GM18907 (cell line): ENCODE data around the gene XXYLT1.

Experiments
- ATAC-seq: cut with Tn5 transposase; IDR thresholded peaks from one replicate; pipeline ENCODE4 v1.9.1; 2021; ENCODE audit warnings: mild to moderate bottlenecking, moderate library complexity; ENCODE audit not compliant: unreplicated experiment

Gene XXYLT1

GRCh38 chr3:195268576-195269309, 2.2 kb downstream of the XXYLT1 start:
- no peak for ATAC-seq

- ATAC-seq = no peak
Observed at GRCh38 chr3:195267096-195267495, 3.9 kb downstream of the XXYLT1 start.

GRCh38 chr3:195266428-195266827, 4.5 kb downstream of the XXYLT1 start:
- ATAC-seq = no peak

GRCh38 chr3:195265363-195265976, 5.5 kb downstream of the XXYLT1 start:
- no peak for ATAC-seq

- ATAC-seq = no peak
Observed at GRCh38 chr3:195263925-195264600, 6.9 kb downstream of the XXYLT1 start.

- no peak for ATAC-seq
Observed at GRCh38 chr3:195263193-195263924, 7.6 kb downstream of the XXYLT1 start.

- no peak for ATAC-seq
Observed at GRCh38 chr3:195261925-195262324, 9.0 kb downstream of the XXYLT1 start.

GRCh38 chr3:195260280-195260905, 10.6 kb downstream of the XXYLT1 start:
- ATAC-seq = no peak

GRCh38 chr3:195259475-195260279, 11.3 kb downstream of the XXYLT1 start:
- ATAC-seq = peak; percentile 77

- ATAC-seq = no peak
Observed at GRCh38 chr3:195259154-195259474, 11.8 kb downstream of the XXYLT1 start.

- ATAC-seq = no peak
Observed at GRCh38 chr3:195258449-195259153, 12.4 kb downstream of the XXYLT1 start.

- no peak for ATAC-seq
Observed at GRCh38 chr3:195257454-195258448, 13.2 kb downstream of the XXYLT1 start.

GRCh38 chr3:195256639-195257453, 14.1 kb downstream of the XXYLT1 start:
- no peak for ATAC-seq

GRCh38 chr3:195255571-195256501, 15.1 kb downstream of the XXYLT1 start:
- ATAC-seq = no peak

GRCh38 chr3:195255176-195255500, 15.8 kb downstream of the XXYLT1 start:
- no peak for ATAC-seq

GRCh38 chr3:195254454-195255175, 16.3 kb downstream of the XXYLT1 start:
- no peak for ATAC-seq
